ENCODE measurements around the gene SELENOT. TPM values are rescaled to one million over a fixed set of nuclear protein-coding genes. Genes with fewer than 3 reads are reported as not detected.

Gene SELENOT
- polyA plus RNA-seq, 1 donor from 2014 or later, result 213 TPM

DNA sequence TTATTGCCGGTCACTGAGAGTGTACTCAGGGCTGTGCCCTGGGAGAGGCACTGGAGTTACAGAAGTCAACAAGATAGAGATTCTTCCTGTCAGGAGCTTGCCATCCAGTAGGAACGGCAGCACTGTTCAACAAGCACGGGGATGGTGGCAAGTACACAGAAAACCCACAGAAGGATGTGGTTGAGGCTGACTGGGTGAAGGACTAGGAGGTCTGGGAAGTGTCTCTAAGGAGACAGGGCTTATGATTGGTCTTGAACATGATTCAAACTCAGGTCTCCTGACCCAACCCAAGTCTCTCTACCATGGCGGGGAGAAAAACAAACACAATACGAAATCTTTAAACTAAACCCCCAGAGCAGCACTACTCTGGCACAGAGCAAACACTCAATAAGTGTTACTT, 63.0 kb downstream of the SELENOT start:
- H3K4me1 Mint-ChIP-seq, result peaks cover 3 to 4% (median 4%) of the 10 kb centered on the region in 3 donors
- peaks cover 3% of the 10 kb centered on the region for H3K36me3 Mint-ChIP-seq

DNA sequence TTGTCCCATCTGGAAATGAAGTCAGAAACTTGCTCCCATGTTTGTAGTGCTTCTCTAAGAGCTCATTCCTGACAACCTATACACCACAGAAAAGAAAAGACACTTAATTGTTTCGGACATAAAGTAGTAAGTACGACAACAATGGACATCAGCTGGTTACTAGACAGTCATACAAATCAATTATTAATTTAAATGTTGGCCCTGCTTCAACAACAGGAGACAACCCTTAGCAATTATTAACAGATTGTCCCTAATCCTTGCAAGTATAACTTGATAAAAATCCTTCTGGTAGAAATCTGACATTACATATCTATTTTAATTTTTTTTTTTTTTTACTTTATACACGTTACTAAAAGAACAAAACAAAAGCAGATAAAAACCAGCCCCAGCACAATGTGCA, 70.8 kb downstream of the SELENOT start:
- Mint-ChIP-seq H3K4me3 (no peak overlapping the region), H3K4me1 (peaks cover 0 to 2% (median 0%) of the 10 kb centered on the region in 3 donors), H3K27me3 (no peaks in the 10 kb centered on the region), H3K36me3 (no peaks in the 10 kb centered on the region), H3K27ac (no peak overlapping the region), H3K9me3 (peaks cover 2 to 12% (median 10%) of the 10 kb centered on the region in 3 donors)

More for the DNA sequence above, 63.0 kb downstream of the SELENOT start:
- no peak overlapping the region for H3K27ac Mint-ChIP-seq
- H3K9me3 Mint-ChIP-seq, result no peaks in the 10 kb centered on the region
- H3K4me3 Mint-ChIP-seq, result no peak overlapping the region
- peaks cover 3% of the 10 kb centered on the region for H3K27me3 Mint-ChIP-seq

DNA sequence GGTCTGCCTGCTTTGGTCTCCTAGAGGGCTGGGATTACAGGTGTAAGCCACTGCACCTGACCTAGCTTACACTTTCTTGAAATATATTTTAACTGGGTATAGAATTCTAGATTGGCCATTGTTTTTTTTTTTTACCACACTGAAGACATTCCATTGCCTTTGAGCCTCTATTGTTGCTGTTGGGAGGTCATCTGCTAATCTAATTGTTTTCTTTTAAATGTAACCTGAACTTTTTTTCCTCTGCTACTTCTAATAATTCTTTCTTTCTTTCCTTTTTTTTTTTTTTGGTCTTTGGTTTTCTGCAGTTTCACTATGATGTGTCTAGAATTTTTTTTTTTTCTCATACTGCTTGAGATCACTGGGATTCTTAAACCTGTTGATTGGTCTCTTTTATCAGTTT, 72.5 kb downstream of the SELENOT start:
- H3K27ac Mint-ChIP-seq, result no peak overlapping the region
- no peak overlapping the region for H3K4me3 Mint-ChIP-seq
- no peaks in the 10 kb centered on the region for H3K27me3 Mint-ChIP-seq
- no peaks in the 10 kb centered on the region for H3K36me3 Mint-ChIP-seq
- peaks cover 3 to 7% (median 5%) of the 10 kb centered on the region in 3 donors for H3K4me1 Mint-ChIP-seq
- peaks cover 2 to 12% (median 10%) of the 10 kb centered on the region in 3 donors for H3K9me3 Mint-ChIP-seq

Other genes with a start within 250 kb of the SELENOT start
- gene TSC22D2, start 195.0 kb upstream of the SELENOT start, polyA plus RNA-seq, result 13.8 TPM
- 120 TPM for gene SERP1, start 56.8 kb upstream of the SELENOT start, polyA plus RNA-seq
- gene EIF2A, start 56.5 kb upstream of the SELENOT start, polyA plus RNA-seq, result 34.1 TPM
- gene ERICH6, start 100.6 kb downstream of the SELENOT start, polyA plus RNA-seq, result 0.41 TPM
- 23.1 TPM for gene SIAH2, start 159.8 kb downstream of the SELENOT start, polyA plus RNA-seq